ENCODE results near the gene ARHGDIG. TPM values are rescaled to one million over a fixed set of nuclear protein-coding genes. Genes with fewer than 3 reads are reported as not detected.
A peak's percentile ranks its signal among the peaks of the same experiment; 100 is the strongest.

ARHGDIG gene
- total and polyA plus RNA-seq, 9 of the 15 experiments (the other 6 are each of a cell fraction or from before 2014, with no cell fraction given), result 0.36 to 2.5 (median 0.64) TPM; not detected in 2

DNA sequence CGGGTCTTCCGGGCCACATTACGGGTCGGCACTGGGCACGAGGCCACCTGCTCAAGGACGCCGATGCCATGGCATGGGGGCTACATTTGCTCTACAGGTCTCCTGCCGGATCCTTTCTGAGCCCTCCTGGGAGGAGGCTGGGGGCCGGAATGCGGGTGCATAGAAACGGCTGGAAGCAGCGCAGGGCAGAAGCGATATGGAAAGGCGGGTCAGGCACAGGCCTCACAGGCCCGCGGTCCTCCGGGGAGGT lies 43.7 kb downstream of the ARHGDIG start (continued):
- TF ChIP-seq ZNF444 (CRISPR knock-in tag; IDR thresholded peaks at IDR 0.05), result no peak
- TF ChIP-seq SLC30A9 (CRISPR knock-in tag; IDR thresholded peaks at IDR 0.05), result no peak
- no peak for TF ChIP-seq DPF2 (IDR thresholded peaks at IDR 0.05)
- no peak for TF ChIP-seq ZNF175 (CRISPR knock-in tag; IDR thresholded peaks at IDR 0.05; ENCODE audit: low read depth)
- no peak for TF ChIP-seq BCL6 (CRISPR knock-in tag; IDR thresholded peaks at IDR 0.05)
- no peak for TF ChIP-seq CREM (IDR thresholded peaks at IDR 0.05; ENCODE audit: low read depth)
- TF ChIP-seq, protein P1, sequence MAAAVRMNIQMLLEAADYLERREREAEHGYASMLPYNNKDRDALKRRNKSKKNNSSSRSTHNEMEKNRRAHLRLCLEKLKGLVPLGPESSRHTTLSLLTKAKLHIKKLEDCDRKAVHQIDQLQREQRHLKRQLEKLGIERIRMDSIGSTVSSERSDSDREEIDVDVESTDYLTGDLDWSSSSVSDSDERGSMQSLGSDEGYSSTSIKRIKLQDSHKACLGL (CRISPR knock-in tag; IDR thresholded peaks at IDR 0.05; ENCODE audit: borderline replicate concordance, poor library complexity, severe bottlenecking), result peak; percentile 16
- TF ChIP-seq ILK (tag; IDR thresholded peaks at IDR 0.05; ENCODE audit: borderline replicate concordance, low read depth), result no peak
- peak; percentile 9; the same call in 1 of the 2 replicates for TF ChIP-seq SREBF2 (CRISPR knock-in tag; IDR thresholded peaks at IDR 0.05)
- TF ChIP-seq TEAD2 (tag; IDR thresholded peaks at IDR 0.05), result no peak
- no peak for TF ChIP-seq FOXP1 (CRISPR knock-in tag; IDR thresholded peaks at IDR 0.05)
- TF ChIP-seq RBFOX2 (IDR thresholded peaks at IDR 0.05; ENCODE audit: low read depth, low read length), result peak; percentile 52
- peak; percentile 79; the same call in 1 of the 2 replicates for TF ChIP-seq NR1H2 (CRISPR knock-in tag; IDR thresholded peaks at IDR 0.05)
